IPS-18c (cell line): ENCODE data around the gene NAE1.
"Not testable (repeated sequence)": the region's sequence is repeated elsewhere in the genome, so short reads cannot be mapped to it uniquely, and the experiment has no call there.

ENCODE experiments used
- H3K4me3 ChIP-seq: 2 replicates; pipeline ENCODE4 v1.7.0; 2013; ENCODE audit warnings: low read depth, mild to moderate bottlenecking, low read length, moderate library complexity; ENCODE audit not compliant: insufficient read depth
- H3K9me3 ChIP-seq: one replicate; pipeline ENCODE4 v1.6.1; 2013; ENCODE audit warnings: mild to moderate bottlenecking, low read length, moderate library complexity; ENCODE audit not compliant: control insufficient read depth, insufficient read depth

NAE1 gene

DNA sequence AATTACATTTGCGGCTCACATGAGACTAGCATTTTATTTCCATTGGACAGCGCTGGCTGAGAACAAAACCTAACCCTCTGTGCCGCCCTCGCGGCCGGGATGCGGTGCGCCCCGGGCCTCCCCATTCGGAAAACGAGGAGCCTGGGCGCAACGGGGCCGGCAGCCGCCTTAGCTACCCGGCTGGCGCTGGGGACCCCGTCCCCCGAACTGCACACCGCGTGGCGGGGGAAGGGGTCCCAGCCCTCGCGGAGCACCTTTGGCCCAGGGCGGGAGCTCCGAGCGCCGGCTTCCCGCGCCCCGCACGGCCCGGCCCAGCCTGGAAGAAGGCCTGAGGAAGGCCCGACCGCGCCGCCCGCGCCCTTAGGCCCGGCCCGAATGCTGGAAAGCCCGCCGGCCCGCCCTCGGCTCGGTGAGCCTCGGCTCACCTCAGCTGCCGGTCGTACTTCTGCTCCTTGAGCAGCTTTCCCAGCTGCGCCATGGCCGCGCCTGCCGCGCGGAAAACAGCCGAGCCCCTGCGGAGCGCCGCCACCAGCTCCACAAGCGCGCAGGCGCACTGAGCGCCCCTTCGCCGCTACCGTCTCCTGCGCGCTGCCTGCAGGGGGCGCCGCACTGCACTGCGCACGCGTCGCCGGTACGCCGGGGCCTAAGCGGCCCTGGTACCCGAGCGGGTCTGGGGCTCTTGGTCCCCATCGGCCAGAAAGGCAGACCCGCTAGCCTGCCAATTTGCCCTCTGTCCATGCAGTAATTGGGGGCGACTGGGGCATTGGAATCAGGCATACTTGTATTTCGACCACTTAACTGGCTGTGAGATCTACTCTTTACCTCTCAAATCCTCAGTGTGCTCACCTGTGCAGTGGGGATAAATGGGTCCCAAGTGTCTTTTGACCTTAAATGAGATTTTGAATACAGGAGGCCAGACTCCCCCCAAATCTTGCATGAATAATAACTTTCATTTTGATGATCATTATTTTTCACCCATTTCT, at the start of gene NAE1:
NAE1 (minus strand) TSS at position 555 of the 983 bp plus-strand sequence; CDS start at position 478, 77 bp downstream.
- H3K4me3 ChIP-seq: peak within 1 kb of the TSS; percentile 93
- H3K9me3 ChIP-seq: no peaks in the 10 kb centered on the region

DNA sequence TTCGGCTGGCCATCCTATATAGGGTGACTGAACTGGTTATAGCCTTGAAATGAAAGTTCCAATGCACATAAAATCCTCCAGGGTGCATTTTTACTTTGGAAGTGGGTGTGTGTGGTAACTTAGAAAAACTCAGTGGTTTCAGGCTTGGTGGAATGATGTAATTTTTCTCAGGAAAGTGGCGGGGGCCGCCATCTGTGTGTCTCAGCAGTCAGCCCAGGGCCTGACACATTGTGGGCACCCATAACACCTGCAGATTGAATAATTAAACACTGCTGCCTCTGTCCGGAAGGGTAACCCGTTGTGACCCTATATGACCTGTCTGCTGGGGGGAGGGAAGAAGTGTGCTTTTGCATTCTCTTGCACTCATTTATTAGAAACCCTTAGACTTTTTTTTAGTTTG, 47.3 kb upstream of the NAE1 start:
- H3K4me3 ChIP-seq: no peak overlapping the region

GRCh38 chr16:66874079-66874775, 43.5 kb upstream of the NAE1 start:
- no peaks in the 10 kb centered on the region for H3K9me3 ChIP-seq
- H3K4me3 ChIP-seq: no peak overlapping the region

More for the DNA sequence above, 47.3 kb upstream of the NAE1 start:
- no peaks in the 10 kb centered on the region for H3K9me3 ChIP-seq

DNA sequence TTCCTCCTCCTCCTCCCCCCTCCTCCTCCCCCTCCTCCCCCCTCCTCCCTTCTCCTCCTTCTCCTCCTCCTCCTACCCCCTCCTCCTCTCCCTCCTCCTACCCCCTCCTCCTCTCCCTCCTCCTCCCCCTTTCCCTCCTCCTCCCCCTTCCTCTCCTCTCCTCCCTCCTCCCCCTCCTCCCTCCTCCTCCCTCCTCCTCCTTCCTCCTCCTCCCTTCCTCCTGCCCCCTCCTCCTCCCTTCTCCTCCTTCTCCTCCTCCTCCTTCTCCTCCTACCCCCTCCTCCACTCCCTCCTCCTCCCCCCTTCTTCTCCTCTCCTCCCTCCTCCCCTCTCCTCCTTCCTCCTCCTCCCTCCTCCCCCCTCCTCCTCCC, 42.9 kb upstream of the NAE1 start:
- Histone ChIP-seq H3K4me3 (no peak overlapping the region), H3K9me3 (no peaks in the 10 kb centered on the region)

- Histone ChIP-seq H3K9me3 (no peaks in the 10 kb centered on the region), H3K4me3 (peak overlapping the region; percentile 43; the same call in 1 of the 2 replicates)
These were observed 42.3 kb upstream of the NAE1 start for GRCh38 chr16:66872943-66873684.

GRCh38 chr16:66872559-66872942, 41.8 kb upstream of the NAE1 start:
- Histone ChIP-seq H3K9me3 (no peaks in the 10 kb centered on the region), H3K4me3 (peak overlapping the region; percentile 43; the same call in 1 of the 2 replicates)

DNA sequence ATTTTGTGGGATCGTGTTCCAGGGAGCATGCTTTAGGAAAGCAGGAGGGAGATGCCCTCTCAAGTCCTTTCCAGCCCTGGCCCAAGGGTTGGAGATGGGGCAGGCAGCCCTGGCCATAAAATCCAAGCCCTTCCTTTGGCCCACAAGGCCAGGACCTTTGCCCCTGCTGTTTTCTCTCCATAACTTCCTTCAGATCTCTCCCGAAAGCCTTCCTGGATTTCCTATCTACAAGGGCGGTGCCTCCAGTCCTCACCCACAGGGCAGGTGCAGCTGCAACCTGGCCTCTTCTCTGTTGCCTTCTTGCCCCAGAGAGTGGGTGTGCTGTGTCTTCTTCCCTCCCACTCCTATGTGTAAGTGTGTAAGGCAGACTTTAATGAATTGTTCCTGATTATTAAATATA, 41.1 kb upstream of the NAE1 start:
- Histone ChIP-seq H3K9me3 (no peaks in the 10 kb centered on the region), H3K4me3 (no peak overlapping the region)

GRCh38 chr16:66871363-66871762, 40.6 kb upstream of the NAE1 start:
- not testable (repeated sequence) for H3K4me3 ChIP-seq, H3K9me3 ChIP-seq

- no peaks in the 10 kb centered on the region for H3K9me3 ChIP-seq
- no peak overlapping the region for H3K4me3 ChIP-seq
These were observed 38.6 kb upstream of the NAE1 start for GRCh38 chr16:66869424-66869823.

DNA sequence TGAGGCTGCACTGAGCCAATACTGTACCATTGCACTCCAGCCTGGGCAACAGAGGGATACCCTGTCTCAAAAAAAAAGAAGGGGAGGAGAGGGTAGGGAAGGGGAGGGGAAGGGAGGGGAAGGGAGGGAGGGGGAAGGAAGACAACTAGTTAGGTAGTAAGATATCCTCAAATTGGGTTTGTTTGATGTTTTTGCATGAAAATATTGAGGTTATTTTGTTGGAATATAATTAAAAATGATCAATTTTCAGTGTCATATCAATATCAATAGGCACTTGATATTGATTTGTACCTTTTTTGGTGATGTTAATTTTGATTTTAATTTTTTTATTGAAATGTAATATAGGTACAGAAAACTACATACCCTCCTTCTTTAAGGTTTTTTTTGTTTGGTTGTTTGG, 32.9 kb upstream of the NAE1 start:
- Histone ChIP-seq H3K9me3 (no peaks in the 10 kb centered on the region), H3K4me3 (no peak overlapping the region)

- Histone ChIP-seq H3K4me3 (no peak overlapping the region), H3K9me3 (no peaks in the 10 kb centered on the region)
These were observed 31.3 kb upstream of the NAE1 start for GRCh38 chr16:66862023-66862520.

DNA sequence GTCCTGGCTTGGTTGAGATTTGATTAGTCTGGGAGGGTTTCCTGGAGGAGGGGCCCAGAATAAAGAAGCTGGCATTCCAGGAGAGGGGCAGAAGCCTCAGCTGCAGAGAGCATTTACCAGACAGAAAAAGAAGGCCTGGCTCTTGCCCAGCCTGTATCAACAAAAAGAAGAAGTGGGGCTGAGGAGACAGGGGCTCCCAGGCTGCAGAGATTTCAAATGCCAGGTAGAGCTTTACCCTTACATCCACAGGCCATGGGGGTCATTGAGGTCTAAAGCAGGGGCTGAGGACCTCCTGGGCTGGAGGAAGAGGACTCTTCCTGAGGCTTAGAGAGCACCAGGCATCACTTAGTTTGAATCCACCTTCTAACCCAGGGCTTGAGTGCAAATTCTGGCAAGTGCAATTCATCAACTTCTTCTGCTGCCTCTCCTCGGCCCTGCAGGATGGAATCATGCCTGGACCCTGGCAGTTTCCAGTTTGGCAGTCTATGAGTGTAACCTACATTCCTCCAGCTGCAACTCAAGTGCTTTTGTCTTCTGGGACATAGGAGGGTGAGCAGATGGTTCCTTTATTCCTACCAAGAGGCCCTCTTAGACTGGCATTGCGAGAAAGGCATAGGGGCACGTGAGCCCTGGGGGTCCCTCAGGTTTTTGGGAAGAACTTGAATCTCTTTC, 28.8 kb upstream of the NAE1 start:
- Histone ChIP-seq H3K4me3 (no peak overlapping the region), H3K9me3 (no peaks in the 10 kb centered on the region)

GRCh38 chr16:66858740-66859396, 28.1 kb upstream of the NAE1 start:
- H3K4me3 ChIP-seq: no peak overlapping the region
- no peaks in the 10 kb centered on the region for H3K9me3 ChIP-seq

GRCh38 chr16:66857437-66857836, 26.7 kb upstream of the NAE1 start:
- H3K9me3 ChIP-seq: no peaks in the 10 kb centered on the region
- no peak overlapping the region for H3K4me3 ChIP-seq

GRCh38 chr16:66856801-66857200, 26.0 kb upstream of the NAE1 start:
- Histone ChIP-seq H3K9me3 (no peaks in the 10 kb centered on the region), H3K4me3 (no peak overlapping the region)

DNA sequence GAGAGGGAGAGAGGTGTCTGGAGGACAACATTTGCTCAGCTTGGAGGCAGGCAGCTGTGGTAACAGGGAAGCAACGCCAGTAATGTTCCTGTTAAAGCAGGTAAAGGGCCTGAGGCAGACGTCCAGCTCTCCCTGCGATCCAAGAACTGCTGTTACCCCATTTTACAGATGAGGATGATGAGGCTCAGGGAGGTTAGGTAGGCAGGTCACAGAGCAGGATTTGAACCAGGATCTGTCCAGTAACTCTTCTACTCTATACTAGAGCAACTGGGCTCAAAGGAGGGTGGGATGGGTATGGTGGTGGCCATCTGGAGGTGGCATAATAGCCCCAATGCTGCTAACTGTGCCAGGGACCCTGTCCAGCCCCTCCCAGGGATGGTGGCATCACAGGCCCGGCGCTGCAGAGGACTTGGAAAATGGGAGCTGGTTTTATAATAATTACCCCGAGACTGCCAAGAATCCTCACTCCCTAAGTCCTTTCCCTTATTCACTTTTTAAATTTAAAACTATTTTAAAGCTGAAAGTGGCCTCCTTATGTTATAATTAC, 25.5 kb upstream of the NAE1 start:
- no peak overlapping the region for H3K4me3 ChIP-seq
- no peaks in the 10 kb centered on the region for H3K9me3 ChIP-seq
